SK-N-SH (cell line): ENCODE results near the gene COG8. TPM values are rescaled to one million over a fixed set of nuclear protein-coding genes. Genes with fewer than 3 reads are reported as not detected.

ENCODE experiments used
- CTCF ChIA-PET: fragments of 300-600, 350-600 bp; formaldehyde crosslinking; extraction: SDS; loops from one replicate; lab custom pipeline; 2021; lab: Yijun Ruan, JAX
- POLR2A ChIA-PET: fragments of 350-600 bp; sonication (Branson Sonifier 250); formaldehyde crosslinking; extraction: SDS; loops from one replicate; lab custom pipeline; 2020; ENCODE audit warnings: antibody characterized with exemption, inconsistent platforms; lab: Yijun Ruan, JAX
- DNase-seq: peaks from one replicate; pipeline ENCODE4 v3.0.0; 2012
- H2AFZ ChIP-seq: fragments of 200-600 bp; sonication (generic); 2 replicates; pipeline ENCODE4 v1.8.1; 2016; ENCODE audit warnings: antibody characterized with exemption, mild to moderate bottlenecking, low read depth
- H3F3A ChIP-seq: fragments of 200-600 bp; sonication (generic); replicated peaks from 2 replicates; pipeline ENCODE3; 2016; ENCODE audit warnings: antibody characterized with exemption, mild to moderate bottlenecking; ENCODE audit not compliant: insufficient read depth
- H3K27ac ChIP-seq, 2 experiments: fragments of 200-500 bp in 1 of 2; fragments of 200-600 bp in 1 of 2; sonication (Bioruptor generic) in 1 of 2; sonication (generic), shearing (Covaris generic) in 1 of 2; 2 replicates each; pipeline versions ENCODE4 v1.5.1 to v1.6.1; 2014 to 2016; ENCODE audit warnings: low read depth in 2 of 2, inconsistent platforms in 1 of 2, low read length in 1 of 2, mild to moderate bottlenecking in 1 of 2, mixed read lengths in 1 of 2
- H3K27me3 ChIP-seq: fragments of 200-600 bp; sonication (generic), shearing (Covaris generic); 2 replicates; pipeline ENCODE4 v1.6.1; 2016; ENCODE audit warnings: mixed run types; ENCODE audit not compliant: insufficient read depth
- H3K36me3 ChIP-seq, 2 experiments: fragments of 200-500 bp in 1 of 2; fragments of 200-600 bp in 1 of 2; sonication (Bioruptor generic) in 1 of 2; sonication (generic) in 1 of 2; replicated peaks in 1 of 2; 2 replicates each; pipeline versions ENCODE3 to v1.5.1; 2014 to 2016; ENCODE audit warnings: low read length in 1 of 2, mild to moderate bottlenecking in 1 of 2; ENCODE audit not compliant: insufficient read depth in 2 of 2, control insufficient read depth in 1 of 2
- H3K4me1 ChIP-seq, 2 experiments: fragments of 200-500 bp in 1 of 2; fragments of 200-600 bp in 1 of 2; sonication (Bioruptor generic) in 1 of 2; sonication (generic), shearing (Covaris generic) in 1 of 2; 2 replicates each; pipeline versions ENCODE4 v1.5.1 to v1.6.1; 2014 to 2016; ENCODE audit warnings: low read depth in 1 of 2, low read length in 1 of 2, mixed run types in 1 of 2; ENCODE audit not compliant: insufficient read depth in 2 of 2, control insufficient read depth in 1 of 2
- H3K4me2 ChIP-seq: fragments of 200-600 bp; sonication (generic), shearing (Covaris generic); 2 replicates; pipeline ENCODE4 v1.6.1; 2017; ENCODE audit warnings: mixed run types
- H3K4me3 ChIP-seq, 2 experiments: fragments of 200-500 bp in 1 of 2; fragments of 200-600 bp in 1 of 2; sonication (Bioruptor generic) in 1 of 2; sonication (generic), shearing (Covaris generic) in 1 of 2; 2 replicates each; pipeline versions ENCODE4 v1.5.1 to v1.8.1; 2014 to 2016; ENCODE audit warnings: low read depth in 2 of 2, inconsistent platforms in 1 of 2, low read length in 1 of 2, mild to moderate bottlenecking in 1 of 2, mixed read lengths in 1 of 2, moderate library complexity in 1 of 2
- H3K79me2 ChIP-seq: fragments of 200-600 bp; sonication (generic); 2 replicates; pipeline ENCODE4 v1.8.1; 2017; ENCODE audit warnings: mild to moderate bottlenecking; ENCODE audit not compliant: insufficient read depth
- H3K9ac ChIP-seq: fragments of 200-600 bp; sonication (generic); 2 replicates; pipeline ENCODE4 v1.6.1; 2017; ENCODE audit warnings: mixed run types
- H3K9me2 ChIP-seq: fragments of 200-600 bp; sonication (generic); 2 replicates; pipeline ENCODE4 v1.6.1; 2017; ENCODE audit warnings: mixed run types
- H3K9me3 ChIP-seq: fragments of 200-600 bp; sonication (generic); 2 replicates; pipeline ENCODE4 v1.6.1; 2017; ENCODE audit warnings: mixed run types, mild to moderate bottlenecking, moderate library complexity
- H4K20me1 ChIP-seq: fragments of 200-600 bp; sonication (generic); 2 replicates; pipeline ENCODE4 v1.6.1; 2017; ENCODE audit warnings: mild to moderate bottlenecking, mixed run types; ENCODE audit not compliant: insufficient read depth
- ELF1 ChIP-seq: IDR thresholded peaks from 2 replicates; pipeline ENCODE4 v1.4.0; 2012
- EP300 ChIP-seq, 2 experiments: IDR thresholded peaks; 2 replicates each; pipeline versions ENCODE4 v1.4.0 to v1.6.1; 2012; ENCODE audit warnings: borderline replicate concordance in 1 of 2, low read depth in 1 of 2, low read length in 1 of 2
- FOSL2 ChIP-seq: IDR thresholded peaks from 2 replicates; pipeline ENCODE4 v1.4.0; 2012; ENCODE audit warnings: low read depth, mild to moderate bottlenecking, moderate library complexity, borderline replicate concordance
- GATA2 ChIP-seq: sonication (generic); formaldehyde crosslinking; IDR thresholded peaks from 2 replicates; pipeline ENCODE4 v1.5.0; 2020; ENCODE audit warnings: mild to moderate bottlenecking, missing genetic modification reagents
- MEF2A ChIP-seq: IDR thresholded peaks from 2 replicates; pipeline ENCODE4 v1.4.0; 2012; ENCODE audit warnings: low read depth, borderline replicate concordance
- MXI1 ChIP-seq: IDR thresholded peaks from 2 replicates; pipeline ENCODE4 v1.6.1; 2012; ENCODE audit warnings: mild to moderate bottlenecking, low read depth, low read length, improper control_type of control experiment
- RCOR1 ChIP-seq: fragments of 150-350 bp; IDR thresholded peaks from 2 replicates; pipeline ENCODE4 v1.6.1; 2017; ENCODE audit warnings: antibody characterized with exemption, low read length
- SIN3A ChIP-seq: IDR thresholded peaks from 2 replicates; pipeline ENCODE4 v1.6.1; 2012; ENCODE audit warnings: low read depth, mild to moderate bottlenecking, low read length, moderate library complexity, borderline replicate concordance
- WGBS: methylation state at CpG from one replicate; pipeline ENCODE4 v1.1.6; 2017; ENCODE audit warnings: low lambda C conversion rate; 5-methylcytosine and 5-hydroxymethylcytosine counted together
- polyA plus RNA-seq, 3 experiments: library from polyadenylated mRNA; depleted of rRNA; stranded (reverse); fragments of >200 nt; gene quantifications; 2 replicates each; pipeline ENCODE4 v1.2.3, GENCODE V29; 2012
- TF ChIP-seq, protein P1 (sequence below): fragments of 150-350 bp; IDR thresholded peaks from 2 replicates; pipeline ENCODE4 v1.6.1; 2017; ENCODE audit warnings: antibody characterized with exemption, low read length, low read depth, borderline replicate concordance
- TF ChIP-seq, protein P2 (sequence below): fragments of 200-600 bp; sonication (generic); IDR thresholded peaks from 2 replicates; pipeline ENCODE4 v1.6.1; 2017; ENCODE audit warnings: antibody characterized with exemption, mild to moderate bottlenecking, moderate library complexity
- TF ChIP-seq, protein P3 (sequence below): IDR thresholded peaks from 2 replicates; pipeline ENCODE4 v1.6.1; 2012; ENCODE audit warnings: mild to moderate bottlenecking, low read depth, low read length, moderate library complexity
- TF ChIP-seq, protein P4 (sequence below): IDR thresholded peaks from 2 replicates; pipeline ENCODE4 v1.4.0; 2012; ENCODE audit warnings: low read depth
- TF ChIP-seq, protein P5 (sequence below): IDR thresholded peaks from 2 replicates; pipeline ENCODE4 v1.4.0; 2012; ENCODE audit warnings: low read depth, borderline replicate concordance
- TF ChIP-seq, protein P6 (sequence below): IDR thresholded peaks from 2 replicates; pipeline ENCODE4; 2012
- TF ChIP-seq, protein P7 (sequence below): IDR thresholded peaks from 2 replicates; pipeline ENCODE4 v1.4.0; 2012; ENCODE audit warnings: low read depth, borderline replicate concordance

Gene COG8
- polyA plus RNA-seq, 1 of the 3 experiments (the other 2 are of a cell fraction), result 30.2 TPM

DNA sequence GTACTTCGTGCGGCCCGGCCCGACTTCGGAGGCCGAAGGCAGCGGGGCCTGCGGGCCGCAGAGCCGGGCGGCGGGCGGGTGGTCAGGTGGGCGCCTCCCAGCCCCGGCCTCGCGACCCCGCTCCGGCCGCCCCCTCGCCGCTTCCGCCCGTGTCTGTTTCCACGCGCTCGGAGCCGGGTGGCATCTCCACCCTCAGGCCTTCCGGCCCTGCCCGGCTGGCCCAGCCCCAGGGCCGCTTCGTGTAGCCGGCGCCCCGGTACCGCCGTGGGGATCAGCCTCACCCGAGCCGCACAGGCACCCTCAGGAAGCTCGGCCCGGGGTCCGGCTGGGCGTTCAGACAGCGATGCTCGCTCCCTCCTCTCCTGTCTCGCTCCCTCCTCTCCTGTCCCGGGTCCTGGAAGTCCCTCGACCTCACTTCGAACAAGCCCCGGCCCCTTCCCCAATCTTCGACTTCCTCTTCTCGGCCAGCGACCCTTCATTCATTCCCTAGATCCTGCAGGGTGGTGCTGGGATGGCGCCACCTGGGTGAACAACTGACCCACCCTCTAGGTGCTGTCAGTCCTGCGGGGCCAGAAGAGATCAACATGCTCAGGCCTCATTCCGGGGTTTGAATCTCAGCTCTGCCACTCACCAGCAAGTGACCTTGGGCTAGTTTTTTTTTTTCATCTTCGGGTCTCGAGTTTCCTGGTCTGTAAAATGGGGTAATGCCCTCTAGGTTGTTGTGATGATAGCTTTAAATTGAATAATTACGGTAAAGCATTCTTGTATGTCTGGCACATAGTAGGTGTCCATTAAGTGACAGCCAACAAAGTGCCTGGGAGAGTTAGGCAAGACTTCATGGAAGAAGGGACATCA, 27.6 kb downstream of the COG8 start:
- ChIA-PET CTCF (interaction anchor here (0.6 to 3.1 kb wide), 8 partner anchors 11 to 162 kb away, joined by 3 to 16 read pairs (median 3); partner anchors contain the start of gene PDF), POLR2A (interaction anchor here (0.6 to 1.2 kb wide), 4 partner anchors 10 to 149 kb away, joined by 3 to 7 read pairs (median 5); no protein-coding TSS in a partner anchor)
- Histone ChIP-seq H3K4me1 (peaks cover 0 to 5% of the 10 kb centered on the region in 2 experiments; a peak in 1 of 4 replicates), H3K9me2 (no peaks in the 10 kb centered on the region), H3K27ac (peak overlapping the region; percentile 61 to 79; a peak in 3 of 4 replicates), H3K9me3 (no peaks in the 10 kb centered on the region), H4K20me1 (peaks cover 10% of the 10 kb centered on the region; the same call in 1 of the 2 replicates), H3K36me3 (peaks cover 12 to 26% of the 10 kb centered on the region in 2 experiments), H3F3A (peaks cover 14% of the 10 kb centered on the region), H3K79me2 (peaks cover 49% of the 10 kb centered on the region), H3K9ac (peak overlapping the region; percentile 89), H3K27me3 (no peaks in the 10 kb centered on the region), H2AFZ (no peak overlapping the region), H3K4me3 (peak overlapping the region; percentile 76 to 85), H3K4me2 (peak overlapping the region; percentile 94)
- DNase-seq, result peak; percentile 80
- peak; percentile 22; the same call in 1 of the 2 replicates for TF ChIP-seq MXI1
- TF ChIP-seq EP300 (IDR thresholded peaks at IDR 0.05; ENCODE audit: borderline replicate concordance in 1 of 2, low read depth in 1 of 2, low read length in 1 of 2), result no peak
- TF ChIP-seq, protein P1, sequence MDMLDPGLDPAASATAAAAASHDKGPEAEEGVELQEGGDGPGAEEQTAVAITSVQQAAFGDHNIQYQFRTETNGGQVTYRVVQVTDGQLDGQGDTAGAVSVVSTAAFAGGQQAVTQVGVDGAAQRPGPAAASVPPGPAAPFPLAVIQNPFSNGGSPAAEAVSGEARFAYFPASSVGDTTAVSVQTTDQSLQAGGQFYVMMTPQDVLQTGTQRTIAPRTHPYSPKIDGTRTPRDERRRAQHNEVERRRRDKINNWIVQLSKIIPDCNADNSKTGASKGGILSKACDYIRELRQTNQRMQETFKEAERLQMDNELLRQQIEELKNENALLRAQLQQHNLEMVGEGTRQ, result no peak
- no peak for TF ChIP-seq ELF1
- TF ChIP-seq, protein P2, sequence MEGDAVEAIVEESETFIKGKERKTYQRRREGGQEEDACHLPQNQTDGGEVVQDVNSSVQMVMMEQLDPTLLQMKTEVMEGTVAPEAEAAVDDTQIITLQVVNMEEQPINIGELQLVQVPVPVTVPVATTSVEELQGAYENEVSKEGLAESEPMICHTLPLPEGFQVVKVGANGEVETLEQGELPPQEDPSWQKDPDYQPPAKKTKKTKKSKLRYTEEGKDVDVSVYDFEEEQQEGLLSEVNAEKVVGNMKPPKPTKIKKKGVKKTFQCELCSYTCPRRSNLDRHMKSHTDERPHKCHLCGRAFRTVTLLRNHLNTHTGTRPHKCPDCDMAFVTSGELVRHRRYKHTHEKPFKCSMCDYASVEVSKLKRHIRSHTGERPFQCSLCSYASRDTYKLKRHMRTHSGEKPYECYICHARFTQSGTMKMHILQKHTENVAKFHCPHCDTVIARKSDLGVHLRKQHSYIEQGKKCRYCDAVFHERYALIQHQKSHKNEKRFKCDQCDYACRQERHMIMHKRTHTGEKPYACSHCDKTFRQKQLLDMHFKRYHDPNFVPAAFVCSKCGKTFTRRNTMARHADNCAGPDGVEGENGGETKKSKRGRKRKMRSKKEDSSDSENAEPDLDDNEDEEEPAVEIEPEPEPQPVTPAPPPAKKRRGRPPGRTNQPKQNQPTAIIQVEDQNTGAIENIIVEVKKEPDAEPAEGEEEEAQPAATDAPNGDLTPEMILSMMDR, result peak; percentile 15; the same call in 1 of the 2 replicates
- no peak for TF ChIP-seq SIN3A
- TF ChIP-seq FOSL2, result no peak
- TF ChIP-seq, protein P3, sequence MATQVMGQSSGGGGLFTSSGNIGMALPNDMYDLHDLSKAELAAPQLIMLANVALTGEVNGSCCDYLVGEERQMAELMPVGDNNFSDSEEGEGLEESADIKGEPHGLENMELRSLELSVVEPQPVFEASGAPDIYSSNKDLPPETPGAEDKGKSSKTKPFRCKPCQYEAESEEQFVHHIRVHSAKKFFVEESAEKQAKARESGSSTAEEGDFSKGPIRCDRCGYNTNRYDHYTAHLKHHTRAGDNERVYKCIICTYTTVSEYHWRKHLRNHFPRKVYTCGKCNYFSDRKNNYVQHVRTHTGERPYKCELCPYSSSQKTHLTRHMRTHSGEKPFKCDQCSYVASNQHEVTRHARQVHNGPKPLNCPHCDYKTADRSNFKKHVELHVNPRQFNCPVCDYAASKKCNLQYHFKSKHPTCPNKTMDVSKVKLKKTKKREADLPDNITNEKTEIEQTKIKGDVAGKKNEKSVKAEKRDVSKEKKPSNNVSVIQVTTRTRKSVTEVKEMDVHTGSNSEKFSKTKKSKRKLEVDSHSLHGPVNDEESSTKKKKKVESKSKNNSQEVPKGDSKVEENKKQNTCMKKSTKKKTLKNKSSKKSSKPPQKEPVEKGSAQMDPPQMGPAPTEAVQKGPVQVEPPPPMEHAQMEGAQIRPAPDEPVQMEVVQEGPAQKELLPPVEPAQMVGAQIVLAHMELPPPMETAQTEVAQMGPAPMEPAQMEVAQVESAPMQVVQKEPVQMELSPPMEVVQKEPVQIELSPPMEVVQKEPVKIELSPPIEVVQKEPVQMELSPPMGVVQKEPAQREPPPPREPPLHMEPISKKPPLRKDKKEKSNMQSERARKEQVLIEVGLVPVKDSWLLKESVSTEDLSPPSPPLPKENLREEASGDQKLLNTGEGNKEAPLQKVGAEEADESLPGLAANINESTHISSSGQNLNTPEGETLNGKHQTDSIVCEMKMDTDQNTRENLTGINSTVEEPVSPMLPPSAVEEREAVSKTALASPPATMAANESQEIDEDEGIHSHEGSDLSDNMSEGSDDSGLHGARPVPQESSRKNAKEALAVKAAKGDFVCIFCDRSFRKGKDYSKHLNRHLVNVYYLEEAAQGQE, result no peak
- TF ChIP-seq, protein P4, sequence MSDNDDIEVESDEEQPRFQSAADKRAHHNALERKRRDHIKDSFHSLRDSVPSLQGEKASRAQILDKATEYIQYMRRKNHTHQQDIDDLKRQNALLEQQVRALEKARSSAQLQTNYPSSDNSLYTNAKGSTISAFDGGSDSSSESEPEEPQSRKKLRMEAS, result peak; percentile 11; the same call in 1 of the 2 replicates
- TF ChIP-seq, protein P5, sequence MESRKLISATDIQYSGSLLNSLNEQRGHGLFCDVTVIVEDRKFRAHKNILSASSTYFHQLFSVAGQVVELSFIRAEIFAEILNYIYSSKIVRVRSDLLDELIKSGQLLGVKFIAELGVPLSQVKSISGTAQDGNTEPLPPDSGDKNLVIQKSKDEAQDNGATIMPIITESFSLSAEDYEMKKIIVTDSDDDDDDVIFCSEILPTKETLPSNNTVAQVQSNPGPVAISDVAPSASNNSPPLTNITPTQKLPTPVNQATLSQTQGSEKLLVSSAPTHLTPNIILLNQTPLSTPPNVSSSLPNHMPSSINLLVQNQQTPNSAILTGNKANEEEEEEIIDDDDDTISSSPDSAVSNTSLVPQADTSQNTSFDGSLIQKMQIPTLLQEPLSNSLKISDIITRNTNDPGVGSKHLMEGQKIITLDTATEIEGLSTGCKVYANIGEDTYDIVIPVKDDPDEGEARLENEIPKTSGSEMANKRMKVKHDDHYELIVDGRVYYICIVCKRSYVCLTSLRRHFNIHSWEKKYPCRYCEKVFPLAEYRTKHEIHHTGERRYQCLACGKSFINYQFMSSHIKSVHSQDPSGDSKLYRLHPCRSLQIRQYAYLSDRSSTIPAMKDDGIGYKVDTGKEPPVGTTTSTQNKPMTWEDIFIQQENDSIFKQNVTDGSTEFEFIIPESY, result no peak
- TF ChIP-seq, protein P6, sequence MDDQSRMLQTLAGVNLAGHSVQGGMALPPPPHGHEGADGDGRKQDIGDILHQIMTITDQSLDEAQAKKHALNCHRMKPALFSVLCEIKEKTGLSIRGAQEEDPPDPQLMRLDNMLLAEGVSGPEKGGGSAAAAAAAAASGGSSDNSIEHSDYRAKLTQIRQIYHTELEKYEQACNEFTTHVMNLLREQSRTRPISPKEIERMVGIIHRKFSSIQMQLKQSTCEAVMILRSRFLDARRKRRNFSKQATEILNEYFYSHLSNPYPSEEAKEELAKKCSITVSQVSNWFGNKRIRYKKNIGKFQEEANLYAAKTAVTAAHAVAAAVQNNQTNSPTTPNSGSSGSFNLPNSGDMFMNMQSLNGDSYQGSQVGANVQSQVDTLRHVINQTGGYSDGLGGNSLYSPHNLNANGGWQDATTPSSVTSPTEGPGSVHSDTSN, result no peak
- TF ChIP-seq, protein P7, sequence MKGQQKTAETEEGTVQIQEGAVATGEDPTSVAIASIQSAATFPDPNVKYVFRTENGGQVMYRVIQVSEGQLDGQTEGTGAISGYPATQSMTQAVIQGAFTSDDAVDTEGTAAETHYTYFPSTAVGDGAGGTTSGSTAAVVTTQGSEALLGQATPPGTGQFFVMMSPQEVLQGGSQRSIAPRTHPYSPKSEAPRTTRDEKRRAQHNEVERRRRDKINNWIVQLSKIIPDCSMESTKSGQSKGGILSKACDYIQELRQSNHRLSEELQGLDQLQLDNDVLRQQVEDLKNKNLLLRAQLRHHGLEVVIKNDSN, result no peak
- TF ChIP-seq MEF2A, result no peak
- TF ChIP-seq GATA2 (CRISPR knock-in tag), result no peak
- TF ChIP-seq RCOR1, result no peak
- 0% methylated on average over 11 of the region's 59 CpGs for WGBS
